ENCODE results near the gene CORO6.

DNA sequence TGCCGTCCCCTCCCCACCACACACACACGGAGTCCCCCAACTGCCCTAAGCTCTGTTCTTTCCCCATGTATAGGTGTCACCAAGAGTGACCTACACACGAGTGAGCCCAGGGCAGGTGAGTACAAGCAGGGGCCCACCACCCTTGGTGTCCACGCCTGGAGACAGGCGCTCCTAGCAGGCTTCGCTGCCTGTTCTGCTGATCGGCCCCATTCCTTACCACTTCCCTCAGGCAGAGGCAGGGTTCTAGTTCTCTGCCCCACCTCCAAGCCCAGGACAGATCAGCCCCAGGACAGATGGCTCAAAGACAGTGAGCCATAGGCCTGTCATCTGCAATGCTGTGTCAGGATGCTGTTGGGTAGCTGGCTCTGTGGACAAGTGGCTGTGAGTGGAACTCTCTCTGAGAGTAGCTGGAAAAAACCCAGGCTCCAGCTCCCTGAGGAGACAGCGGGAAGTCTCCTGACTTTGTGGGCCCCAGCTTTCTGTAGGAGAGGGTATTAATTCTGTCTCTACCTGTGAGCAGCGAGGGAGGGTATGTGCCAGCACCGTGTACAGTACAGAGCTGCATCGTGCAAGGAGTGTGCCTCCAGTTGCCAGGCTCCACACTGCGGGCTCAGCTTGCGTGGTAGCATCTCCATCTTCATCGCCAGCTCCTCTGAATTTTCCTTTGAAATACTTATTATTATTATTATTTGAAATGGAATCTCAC, 53.3 kb downstream of the CORO6 start:
- TF ChIP-seq, protein P1, sequence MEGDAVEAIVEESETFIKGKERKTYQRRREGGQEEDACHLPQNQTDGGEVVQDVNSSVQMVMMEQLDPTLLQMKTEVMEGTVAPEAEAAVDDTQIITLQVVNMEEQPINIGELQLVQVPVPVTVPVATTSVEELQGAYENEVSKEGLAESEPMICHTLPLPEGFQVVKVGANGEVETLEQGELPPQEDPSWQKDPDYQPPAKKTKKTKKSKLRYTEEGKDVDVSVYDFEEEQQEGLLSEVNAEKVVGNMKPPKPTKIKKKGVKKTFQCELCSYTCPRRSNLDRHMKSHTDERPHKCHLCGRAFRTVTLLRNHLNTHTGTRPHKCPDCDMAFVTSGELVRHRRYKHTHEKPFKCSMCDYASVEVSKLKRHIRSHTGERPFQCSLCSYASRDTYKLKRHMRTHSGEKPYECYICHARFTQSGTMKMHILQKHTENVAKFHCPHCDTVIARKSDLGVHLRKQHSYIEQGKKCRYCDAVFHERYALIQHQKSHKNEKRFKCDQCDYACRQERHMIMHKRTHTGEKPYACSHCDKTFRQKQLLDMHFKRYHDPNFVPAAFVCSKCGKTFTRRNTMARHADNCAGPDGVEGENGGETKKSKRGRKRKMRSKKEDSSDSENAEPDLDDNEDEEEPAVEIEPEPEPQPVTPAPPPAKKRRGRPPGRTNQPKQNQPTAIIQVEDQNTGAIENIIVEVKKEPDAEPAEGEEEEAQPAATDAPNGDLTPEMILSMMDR (IDR thresholded peaks at IDR 0.05): no peak
- TF ChIP-seq POLR2A (IDR thresholded peaks at IDR 0.05): no peak
- TF ChIP-seq EP300 (IDR thresholded peaks at IDR 0.05; ENCODE audit: low read depth): no peak
- TF ChIP-seq POLR2AphosphoS5 (IDR thresholded peaks at IDR 0.05): no peak

Measured in transverse colon (tissue), 4 donors.